ENCODE measurements around the gene HECTD2. TPM values are rescaled to one million over a fixed set of nuclear protein-coding genes. Genes with fewer than 3 reads are reported as not detected.
"Not testable (repeated sequence)": the region's sequence is repeated elsewhere in the genome, so short reads cannot be mapped to it uniquely, and the experiment has no call there.

Gene HECTD2
- total and polyA plus RNA-seq, 7 donors, result 1.7 to 15.0 (median 6.8) TPM

DNA sequence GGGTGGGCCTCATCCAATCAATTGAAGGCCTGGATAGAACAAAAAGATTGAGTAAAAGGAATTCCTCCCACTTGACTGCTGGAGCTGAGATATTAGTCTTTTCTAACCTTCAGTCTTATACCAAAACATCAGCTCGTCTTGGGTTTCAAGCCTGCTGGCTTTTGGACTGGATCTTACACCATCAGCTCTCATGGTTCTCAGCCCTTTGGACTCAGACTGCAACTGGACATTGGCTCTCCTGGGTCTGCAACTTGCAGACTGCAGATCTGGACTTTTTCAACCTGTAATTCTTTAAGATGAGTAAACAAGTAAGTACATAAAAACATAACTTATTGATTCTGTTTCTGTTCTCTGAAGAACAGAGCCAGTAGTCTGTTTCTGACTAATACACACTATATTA is 149.0 kb downstream of the HECTD2 start:
- H3K4me3 ChIP-seq, result no peak overlapping the region
- H3K27ac ChIP-seq, result peak overlapping the region; percentile 33
- peaks cover 61% of the 10 kb centered on the region for H3K4me1 ChIP-seq
- H3K27me3 ChIP-seq (ENCODE audit: insufficient read depth in 3 of 3, low read length in 2 of 3), result no peaks in the 10 kb centered on the region
- 55 to 92% (median 70%) methylated on average over 1 of the region's 1 CpG for WGBS, 3 donors
- no peaks in the 10 kb centered on the region for H3K36me3 ChIP-seq (ENCODE audit: insufficient read depth in 1 of 2, low read depth in 1 of 2)
- no peaks in the 10 kb centered on the region for H3K9me3 ChIP-seq
- ATAC-seq (no peak), DNase-seq (no peak)
- intact Hi-C loops (cut with DNase I), result loop anchor here in 1 of 2 donors (10.0 kb wide), 1 partner anchor 264 kb away; no protein-coding TSS in a partner anchor
- TF ChIP-seq CTCF (IDR thresholded peaks at IDR 0.05), result no peak

DNA sequence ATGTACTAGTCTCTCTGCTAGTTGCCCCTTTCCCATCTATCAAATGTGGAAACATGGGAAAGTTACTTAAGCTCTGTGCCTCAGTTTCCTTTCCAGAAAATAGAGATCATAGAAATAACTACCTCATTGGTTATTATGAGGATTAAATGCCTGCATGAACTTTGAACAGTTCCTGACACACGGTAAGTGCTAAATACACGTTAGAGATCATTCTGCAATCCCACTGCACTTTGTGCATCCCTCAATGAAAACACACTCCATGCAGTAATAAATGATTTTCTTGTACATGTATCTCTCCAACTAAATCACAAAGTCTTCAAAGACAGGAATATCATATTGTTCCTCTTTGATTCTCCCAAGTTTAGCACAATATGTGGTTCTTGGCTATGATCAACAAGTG is 149.6 kb downstream of the HECTD2 start:
- DNase-seq, result no peak
- no peak overlapping the region for H3K4me3 ChIP-seq
- H3K27me3 ChIP-seq (ENCODE audit: insufficient read depth in 3 of 3, low read length in 2 of 3), result no peaks in the 10 kb centered on the region
- no peak overlapping the region for H3K27ac ChIP-seq
- ATAC-seq, result no peak
- H3K36me3 ChIP-seq (ENCODE audit: insufficient read depth in 1 of 2, low read depth in 1 of 2), result no peaks in the 10 kb centered on the region
- WGBS, 3 donors, result 89 to 92% (median 91%) methylated on average over 2 of the region's 2 CpGs
- H3K4me1 ChIP-seq, result peaks cover 67% of the 10 kb centered on the region
- TF ChIP-seq CTCF (IDR thresholded peaks at IDR 0.05), result no peak
- intact Hi-C loops (cut with DNase I), result loop anchor here in 1 of 2 donors (10.0 kb wide), 1 partner anchor 265 kb away; no protein-coding TSS in a partner anchor
- H3K9me3 ChIP-seq, result no peaks in the 10 kb centered on the region

DNA sequence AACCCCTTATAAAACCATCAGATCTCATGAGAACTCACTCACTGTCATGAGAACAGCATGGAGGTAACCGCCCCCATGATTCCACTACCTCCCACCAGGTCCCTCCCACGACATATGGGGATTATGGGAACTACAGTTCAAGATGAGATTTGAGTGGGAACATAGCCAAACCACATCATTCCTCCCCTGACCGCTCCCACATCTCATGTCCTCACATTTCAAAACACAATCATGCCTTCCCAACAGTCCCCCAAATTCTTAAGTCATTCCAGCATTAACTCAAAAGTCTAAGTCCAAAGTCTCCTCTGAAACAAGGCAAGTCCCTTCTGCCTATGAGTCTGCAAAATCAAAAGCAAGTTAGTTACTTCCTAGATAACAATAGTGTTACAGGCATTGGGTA is 150.7 kb downstream of the HECTD2 start:
- H3K4me3 ChIP-seq; intact Hi-C loops (cut with DNase I); ATAC-seq; H3K27me3 ChIP-seq (ENCODE audit: insufficient read depth in 3 of 3, low read length in 2 of 3); DNase-seq; H3K36me3 ChIP-seq (ENCODE audit: insufficient read depth in 1 of 2, low read depth in 1 of 2); H3K27ac ChIP-seq; H3K9me3 ChIP-seq: not testable (repeated sequence)
- 70 to 88% (median 83%) methylated on average over 3 of the region's 3 CpGs for WGBS, 3 donors
- H3K4me1 ChIP-seq, result peaks cover 66% of the 10 kb centered on the region

GRCh38 chr10:91562839-91563581 is 152.9 kb downstream of the HECTD2 start:
- DNase-seq, result no peak
- intact Hi-C loops (cut with DNase I), result no loop called here
- WGBS, 3 donors, result 62 to 72% (median 63%) methylated on average over 2 of the region's 2 CpGs
- Histone ChIP-seq H3K4me1 (peaks cover 53% of the 10 kb centered on the region), H3K9me3 (no peaks in the 10 kb centered on the region), H3K27ac (peak overlapping the region; percentile 82), H3K36me3 (ENCODE audit: insufficient read depth in 1 of 2, low read depth in 1 of 2) (no peaks in the 10 kb centered on the region), H3K4me3 (no peak overlapping the region), H3K27me3 (ENCODE audit: insufficient read depth in 3 of 3, low read length in 2 of 3) (no peaks in the 10 kb centered on the region)
- TF ChIP-seq CTCF (IDR thresholded peaks at IDR 0.05), result no peak
- ATAC-seq, result peak in 3 of 4 donors; percentile 47 to 60 (median 51)

- Histone ChIP-seq H3K27ac (peak overlapping the region; percentile 82), H3K36me3 (ENCODE audit: insufficient read depth in 1 of 2, low read depth in 1 of 2) (no peaks in the 10 kb centered on the region), H3K27me3 (ENCODE audit: insufficient read depth in 3 of 3, low read length in 2 of 3) (no peaks in the 10 kb centered on the region), H3K4me1 (peaks cover 55% of the 10 kb centered on the region), H3K4me3 (no peak overlapping the region), H3K9me3 (no peaks in the 10 kb centered on the region)
- DNase-seq (peak; percentile 55 to 87), ATAC-seq (peak; percentile 95 to 99 (median 98))
- peak; percentile 48 for TF ChIP-seq CTCF (IDR thresholded peaks at IDR 0.05)
- 40 to 80% (median 40%) methylated on average over 3 of the region's 3 CpGs for WGBS, 3 donors
- intact Hi-C loops (cut with DNase I), result no loop called here
Observed at GRCh38 chr10:91564026-91564425, 153.9 kb downstream of the HECTD2 start.

Other genes with a start within 250 kb of the HECTD2 start
- 10 to 100 TPM; 30.3 to 85.2 (median 57.4) TPM for gene PCGF5, start 189.7 kb upstream of the HECTD2 start, total RNA-seq
- 100 to 1,000 TPM in 1 of 3 donors, 10 to 100 TPM in 2; 56.5 to 126 (median 57.8) TPM for gene PCGF5, start 189.7 kb upstream of the HECTD2 start, polyA plus RNA-seq
- gene PPP1R3C, start 222.7 kb downstream of the HECTD2 start, total RNA-seq, result 100 to 1,000 TPM in 3 of 4 donors, 10 to 100 TPM in 1; 89.6 to 359 (median 280) TPM
- 100 to 1,000 TPM in 1 of 3 donors, 10 to 100 TPM in 2; 38.5 to 111 (median 59.1) TPM for gene PPP1R3C, start 222.7 kb downstream of the HECTD2 start, polyA plus RNA-seq